Neural cell (in vitro differentiated cells): ENCODE measurements around the gene HIVEP1. TPM values are rescaled to one million over a fixed set of nuclear protein-coding genes. Genes with fewer than 3 reads are reported as not detected.

Experiments
- H2AFZ ChIP-seq: fragments of 200-600, 300-800 bp; sonication (generic), shearing (Covaris generic); 2 replicates; pipeline ENCODE4 v1.6.0; 2014; ENCODE audit warnings: low read depth, mild to moderate bottlenecking, antibody characterized with exemption, low read length, moderate library complexity
- H3F3A ChIP-seq: fragments of 200-600 bp; shearing (Covaris generic); 2 replicates; pipeline ENCODE4 v1.6.1; 2016; ENCODE audit warnings: mild to moderate bottlenecking, moderate library complexity, mixed read lengths, antibody characterized with exemption, low read length; ENCODE audit not compliant: insufficient read depth, poor library complexity, severe bottlenecking
- H3K27ac ChIP-seq: fragments of 200-600, 300-800 bp; sonication (generic), shearing (Covaris generic); 2 replicates; pipeline ENCODE4 v1.5.1; 2014; ENCODE audit warnings: mild to moderate bottlenecking, low read length, moderate library complexity
- H3K27me3 ChIP-seq: fragments of 300-800, 200-600 bp; sonication (generic), shearing (Covaris generic); 2 replicates; pipeline ENCODE4 v1.6.0; 2014; ENCODE audit warnings: mild to moderate bottlenecking, low read depth, low read length, moderate library complexity; ENCODE audit not compliant: insufficient read depth
- H3K36me3 ChIP-seq: fragments of 300-800, 200-600 bp; sonication (generic), shearing (Covaris generic); 2 replicates; pipeline ENCODE4 v1.5.1; 2014; ENCODE audit warnings: mild to moderate bottlenecking, antibody characterized with exemption, low read length, moderate library complexity; ENCODE audit not compliant: insufficient read depth
- H3K4me2 ChIP-seq: fragments of 300-800, 200-600 bp; sonication (generic), shearing (Covaris generic); 2 replicates; pipeline ENCODE4 v1.6.0; 2014; ENCODE audit warnings: mild to moderate bottlenecking, low read length
- H3K4me3 ChIP-seq: fragments of 300-800, 200-600 bp; sonication (generic), shearing (Covaris generic); 2 replicates; pipeline ENCODE4 v1.5.1; 2014; ENCODE audit warnings: mild to moderate bottlenecking, low read length, moderate library complexity
- H3K79me2 ChIP-seq: fragments of 200-600 bp; shearing (Covaris generic); replicated peaks from 2 replicates; pipeline ENCODE4 v1.6.0; 2014; ENCODE audit warnings: mild to moderate bottlenecking, low read length, moderate library complexity; ENCODE audit not compliant: insufficient read depth
- H3K9ac ChIP-seq: fragments of 300-800, 200-600 bp; sonication (generic), shearing (Covaris generic); 2 replicates; pipeline ENCODE4 v1.6.1; 2016; ENCODE audit warnings: mild to moderate bottlenecking, low read length, mixed read lengths
- H3K9me2 ChIP-seq: fragments of 200-600 bp; shearing (Covaris generic); 2 replicates; pipeline ENCODE4 v1.6.1; 2016; ENCODE audit warnings: mild to moderate bottlenecking, low read length, mixed read lengths; ENCODE audit not compliant: insufficient read depth
- H3K9me3 ChIP-seq: fragments of 200-600, 300-800 bp; sonication (generic), shearing (Covaris generic); 2 replicates; pipeline ENCODE4 v1.6.1; 2016; ENCODE audit warnings: mild to moderate bottlenecking, mixed run types, low read length, moderate library complexity, mixed read lengths
- H4K20me1 ChIP-seq: fragments of 200-600 bp; shearing (Covaris generic); 2 replicates; pipeline ENCODE4 v1.6.1; 2016; ENCODE audit warnings: mild to moderate bottlenecking, mixed run types; ENCODE audit not compliant: insufficient read depth
- EP300 ChIP-seq: fragments of 450-650 bp; conservative IDR thresholded peaks from 2 replicates; pipeline ENCODE4 v1.6.1; 2014; ENCODE audit warnings: antibody characterized with exemption, mild to moderate bottlenecking, moderate library complexity; ENCODE audit not compliant: poor library complexity, severe bottlenecking
- EZH2 ChIP-seq: fragments of 200-600, 300-800 bp; shearing (Covaris generic), sonication (generic); IDR thresholded peaks from 2 replicates; pipeline ENCODE4 v1.6.1; 2014; ENCODE audit warnings: antibody characterized with exemption, low read length, borderline replicate concordance, mild to moderate bottlenecking; ENCODE audit not compliant: insufficient read depth, poor library complexity, severe bottlenecking
- MXI1 ChIP-seq: fragments of 450-650 bp; conservative IDR thresholded peaks from 2 replicates; pipeline ENCODE4 v1.6.1; 2014; ENCODE audit warnings: antibody characterized with exemption, mild to moderate bottlenecking; ENCODE audit not compliant: poor library complexity, severe bottlenecking
- POLR2AphosphoS5 ChIP-seq: IDR thresholded peaks from 2 replicates; pipeline ENCODE4 v1.6.1; 2012
- RAD21 ChIP-seq: fragments of 450-650 bp; conservative IDR thresholded peaks from 2 replicates; pipeline ENCODE4 v1.6.1; 2014; ENCODE audit warnings: antibody characterized with exemption, mild to moderate bottlenecking, moderate library complexity
- REST ChIP-seq: IDR thresholded peaks from 2 replicates; pipeline ENCODE4 v1.6.1; 2012; ENCODE audit warnings: borderline replicate concordance
- SMC3 ChIP-seq: fragments of 450-650 bp; conservative IDR thresholded peaks from 2 replicates; pipeline ENCODE4 v1.6.1; 2014; ENCODE audit warnings: antibody characterized with exemption, mild to moderate bottlenecking, moderate library complexity; ENCODE audit not compliant: poor library complexity
- TAF1 ChIP-seq: IDR thresholded peaks from 2 replicates; pipeline ENCODE4 v1.6.1; 2012; ENCODE audit warnings: low read depth
- polyA plus RNA-seq: library from polyadenylated mRNA; depleted of rRNA; stranded (reverse); fragments of >200 nt; gene quantifications from 2 replicates; pipeline ENCODE4 v1.2.3, GENCODE V29; 2014
- TF ChIP-seq, protein P1 (sequence below): fragments of 450-650 bp; IDR thresholded peaks from 2 replicates; pipeline ENCODE4 v1.5.1; 2014; ENCODE audit warnings: antibody characterized with exemption, mild to moderate bottlenecking, moderate library complexity; ENCODE audit not compliant: poor library complexity, severe bottlenecking

Gene HIVEP1
- polyA plus RNA-seq, 1 donor from 2014 or later: 3.6 TPM

DNA sequence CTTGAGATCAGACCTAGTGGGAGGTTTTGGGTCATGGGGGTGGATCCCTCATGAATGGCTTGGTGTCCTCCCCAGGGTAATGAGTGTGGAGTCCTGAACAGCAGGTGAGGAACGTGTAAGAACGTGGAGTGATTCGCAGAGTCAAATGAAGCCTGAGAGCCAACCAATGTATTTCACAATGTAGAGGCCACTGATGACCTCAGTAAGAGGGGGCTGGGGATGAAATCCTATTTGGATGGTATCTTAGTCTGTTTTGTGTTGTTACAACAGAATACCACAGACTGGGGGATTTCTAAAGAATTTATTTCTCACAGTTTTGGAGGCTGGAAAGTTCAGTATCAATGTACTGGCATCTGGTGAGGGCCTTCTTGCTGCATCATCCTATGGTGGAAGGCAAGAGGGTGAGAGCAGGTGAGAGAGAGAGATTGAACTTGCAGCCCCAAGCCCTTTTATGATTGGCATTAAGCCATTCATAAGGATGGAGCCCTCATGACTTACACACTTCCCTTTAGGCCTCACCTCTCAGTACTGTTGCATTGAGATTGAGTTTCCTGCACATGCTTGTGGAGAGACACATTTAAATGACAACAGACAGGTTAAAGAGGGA is 47.3 kb upstream of the HIVEP1 start:
- H3K9ac ChIP-seq: no peak overlapping the region
- TF ChIP-seq RAD21 (no peak), MXI1 (no peak), EP300 (no peak), EZH2 (no peak), TAF1 (no peak), SMC3 (no peak), REST (no peak), POLR2AphosphoS5 (no peak)
- TF ChIP-seq, protein P1, sequence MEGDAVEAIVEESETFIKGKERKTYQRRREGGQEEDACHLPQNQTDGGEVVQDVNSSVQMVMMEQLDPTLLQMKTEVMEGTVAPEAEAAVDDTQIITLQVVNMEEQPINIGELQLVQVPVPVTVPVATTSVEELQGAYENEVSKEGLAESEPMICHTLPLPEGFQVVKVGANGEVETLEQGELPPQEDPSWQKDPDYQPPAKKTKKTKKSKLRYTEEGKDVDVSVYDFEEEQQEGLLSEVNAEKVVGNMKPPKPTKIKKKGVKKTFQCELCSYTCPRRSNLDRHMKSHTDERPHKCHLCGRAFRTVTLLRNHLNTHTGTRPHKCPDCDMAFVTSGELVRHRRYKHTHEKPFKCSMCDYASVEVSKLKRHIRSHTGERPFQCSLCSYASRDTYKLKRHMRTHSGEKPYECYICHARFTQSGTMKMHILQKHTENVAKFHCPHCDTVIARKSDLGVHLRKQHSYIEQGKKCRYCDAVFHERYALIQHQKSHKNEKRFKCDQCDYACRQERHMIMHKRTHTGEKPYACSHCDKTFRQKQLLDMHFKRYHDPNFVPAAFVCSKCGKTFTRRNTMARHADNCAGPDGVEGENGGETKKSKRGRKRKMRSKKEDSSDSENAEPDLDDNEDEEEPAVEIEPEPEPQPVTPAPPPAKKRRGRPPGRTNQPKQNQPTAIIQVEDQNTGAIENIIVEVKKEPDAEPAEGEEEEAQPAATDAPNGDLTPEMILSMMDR: no peak
- H3K9me3 ChIP-seq: peaks cover 3% of the 10 kb centered on the region
- H3K79me2 ChIP-seq: no peaks in the 10 kb centered on the region
- H3K27ac ChIP-seq: no peak overlapping the region
- no peaks in the 10 kb centered on the region for H3K36me3 ChIP-seq
- no peaks in the 10 kb centered on the region for H3K27me3 ChIP-seq
- H2AFZ ChIP-seq: no peak overlapping the region
- no peak overlapping the region for H3K4me2 ChIP-seq
- H3F3A ChIP-seq: no peaks in the 10 kb centered on the region
- no peaks in the 10 kb centered on the region for H3K9me2 ChIP-seq
- H3K4me3 ChIP-seq: no peak overlapping the region
- no peaks in the 10 kb centered on the region for H4K20me1 ChIP-seq

GRCh38 chr6:11965499-11965898 is 46.6 kb upstream of the HIVEP1 start:
- Histone ChIP-seq H3K4me3 (no peak overlapping the region), H3K36me3 (no peaks in the 10 kb centered on the region), H3K9me3 (peaks cover 3% of the 10 kb centered on the region), H4K20me1 (no peaks in the 10 kb centered on the region), H3K9ac (no peak overlapping the region), H3K9me2 (no peaks in the 10 kb centered on the region), H3K27ac (no peak overlapping the region), H2AFZ (no peak overlapping the region), H3K79me2 (no peaks in the 10 kb centered on the region), H3F3A (no peaks in the 10 kb centered on the region), H3K27me3 (no peaks in the 10 kb centered on the region), H3K4me2 (no peak overlapping the region)
- TF ChIP-seq REST (no peak), TAF1 (no peak), POLR2AphosphoS5 (no peak), EZH2 (no peak), MXI1 (no peak), SMC3 (no peak), RAD21 (no peak), EP300 (no peak)
- TF ChIP-seq, protein P1: no peak
